Measurements from ENCODE around the gene NELFCD.

- TF ChIP-seq CTCF (IDR thresholded peaks at IDR 0.05; ENCODE audit: insufficient read depth, low read length, poor library complexity, severe bottlenecking) (no peak), EZH2phosphoT487 (conservative IDR thresholded peaks at IDR 0.05; ENCODE audit: low read length) (no peak)
These were observed 37.8 kb downstream of the NELFCD start for GRCh38 chr20:59018817-59019216.

All from SU-DHL-6 (cell line).